Fibroblast of mammary gland (primary cell): Measurements from ENCODE around the gene INSIG1.

ENCODE experiments used
- DNase-seq: peaks from one replicate; pipeline ENCODE4 v3.0.0-alpha.2; 2010; ENCODE audit warnings: low read depth
- H3K4me3 ChIP-seq: 2 replicates; pipeline ENCODE4 v1.5.1; 2011; ENCODE audit warnings: low read depth, mild to moderate bottlenecking, low read length, moderate library complexity; ENCODE audit not compliant: control insufficient read depth
- CTCF ChIP-seq: conservative IDR thresholded peaks from 2 replicates; pipeline ENCODE4 v1.5.1; 2011; ENCODE audit warnings: low read depth, low read length, inconsistent platforms; ENCODE audit not compliant: control insufficient read depth, insufficient read depth

Gene INSIG1

GRCh38 chr7:155255071-155255470 lies 42.6 kb upstream of the INSIG1 start:
- DNase-seq = no peak
- TF ChIP-seq CTCF = no peak
- H3K4me3 ChIP-seq = no peak overlapping the region

GRCh38 chr7:155255621-155256020 lies 42.1 kb upstream of the INSIG1 start:
- peak; percentile 52 for DNase-seq
- H3K4me3 ChIP-seq = no peak overlapping the region
- no peak for TF ChIP-seq CTCF

GRCh38 chr7:155256081-155256760 lies 41.5 kb upstream of the INSIG1 start:
- TF ChIP-seq CTCF = no peak
- no peak for DNase-seq
- no peak overlapping the region for H3K4me3 ChIP-seq

GRCh38 chr7:155256761-155257481 lies 40.8 kb upstream of the INSIG1 start:
- no peak overlapping the region for H3K4me3 ChIP-seq
- no peak for TF ChIP-seq CTCF
- peak; percentile 39 for DNase-seq

GRCh38 chr7:155257482-155258225 lies 40.0 kb upstream of the INSIG1 start:
- DNase-seq = peak; percentile 97
- TF ChIP-seq CTCF = no peak
- peak overlapping the region; percentile 4 for H3K4me3 ChIP-seq

GRCh38 chr7:155258226-155258560 lies 39.5 kb upstream of the INSIG1 start:
- DNase-seq = peak; percentile 94
- H3K4me3 ChIP-seq = peak overlapping the region; percentile 4
- no peak for TF ChIP-seq CTCF
